GM12892 (cell line): ENCODE measurements around the gene OXCT2.

ENCODE experiments used
- POLR2A ChIP-seq: IDR thresholded peaks from 2 replicates; pipeline ENCODE4 v1.6.1; 2011; ENCODE audit warnings: low read depth, low read length, control low read depth
- TAF1 ChIP-seq: IDR thresholded peaks from 2 replicates; pipeline ENCODE4 v1.6.1; 2011; ENCODE audit warnings: low read depth, mild to moderate bottlenecking, control low read depth, low read length, borderline replicate concordance

- no peak for TF ChIP-seq POLR2A
- no peak for TF ChIP-seq TAF1
These were observed 33.5 kb downstream of the OXCT2 start for GRCh38 chr1:39737546-39738169.
